Left ventricle myocardium inferior (tissue), 1 donor: ENCODE results near the gene CDR2L. TPM values are rescaled to one million over a fixed set of nuclear protein-coding genes. Genes with fewer than 3 reads are reported as not detected.

ENCODE experiments used
- DNase-seq: peaks from one replicate; pipeline ENCODE4 v3.0.0-alpha.2; 2020
- H3K27ac ChIP-seq: fragments of 200-600 bp; replicated peaks from 2 replicates; pipeline ENCODE4 v1.8.0; 2021
- H3K27me3 ChIP-seq: fragments of 200-600 bp; 2 replicates; pipeline ENCODE4 v1.8.0; 2021; ENCODE audit warnings: low read depth
- H3K36me3 ChIP-seq: fragments of 200-600 bp; 2 replicates; pipeline ENCODE4 v1.8.0; 2021
- H3K4me1 ChIP-seq: fragments of 200-600 bp; 2 replicates; pipeline ENCODE4 v1.8.0; 2021
- H3K4me3 ChIP-seq: fragments of 200-600 bp; 2 replicates; pipeline ENCODE4 v1.8.0; 2021; ENCODE audit warnings: mild to moderate bottlenecking, moderate library complexity
- H3K9me3 ChIP-seq: fragments of 200-600 bp; replicated peaks from 2 replicates; pipeline ENCODE4 v1.8.0; 2021
- intact Hi-C: fragments of 100-400 bp; cut with micrococcal nuclease; formaldehyde crosslinking; loops from one replicate; pipeline ENCODE4 v1.11.0; 2022
- total RNA-seq: library from RNA; stranded (reverse); fragmentation: NEBNext Ultra II Directional; extraction: Animal tissue kit (Norgen Biotek cat#: 25700); gene quantifications from one replicate; pipeline ENCODE4 v1.2.1, GENCODE V29; 2021
- TF ChIP-seq, protein P1 (sequence below): fragments of 200-600 bp; IDR thresholded peaks from 2 replicates; pipeline ENCODE4 v1.8.0; 2021; ENCODE audit warnings: antibody characterized with exemption, mild to moderate bottlenecking, borderline replicate concordance
- donor health status: DM: no; HTN: yes; CAD: no; lungs with severe emphysema.

The CDR2L gene
- total RNA-seq, 1 donor from 2014 or later, result 17.4 TPM

DNA sequence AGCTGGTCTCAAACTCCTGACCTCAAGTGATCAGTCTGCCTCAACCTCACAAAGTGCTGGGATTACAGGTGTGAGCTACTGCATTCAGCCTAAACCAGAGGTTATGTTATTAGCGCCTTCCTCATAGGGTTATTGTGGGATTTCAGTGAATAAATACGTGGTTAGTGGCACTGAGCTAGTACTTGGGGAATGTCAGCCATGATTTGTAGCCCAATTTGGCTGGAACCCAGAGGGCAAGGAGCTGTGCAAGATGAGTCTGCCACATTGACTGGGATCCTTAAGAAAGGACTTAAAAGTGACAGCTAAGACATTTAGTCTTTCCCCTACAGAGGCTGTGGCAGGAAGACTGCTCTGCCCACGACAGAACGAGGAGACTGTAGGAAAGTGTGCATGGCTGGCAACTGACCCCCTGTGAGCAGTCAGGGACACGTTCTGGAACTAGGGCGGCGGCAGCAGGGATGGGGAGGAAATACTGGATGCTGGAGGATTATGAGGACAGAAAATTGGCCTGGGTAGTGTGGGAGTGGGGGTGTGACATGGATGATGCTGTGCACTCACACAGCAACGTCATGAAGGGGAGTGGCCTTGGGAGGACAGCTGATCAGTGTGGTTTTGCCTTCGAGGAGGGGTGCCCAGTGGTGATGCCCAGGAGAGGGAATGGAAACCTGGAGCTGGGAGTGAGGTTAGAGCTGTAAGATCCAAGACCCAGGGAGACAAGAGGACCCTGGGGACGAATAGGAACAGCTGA, 44.7 kb downstream of the CDR2L start:
- TF ChIP-seq, protein P1, sequence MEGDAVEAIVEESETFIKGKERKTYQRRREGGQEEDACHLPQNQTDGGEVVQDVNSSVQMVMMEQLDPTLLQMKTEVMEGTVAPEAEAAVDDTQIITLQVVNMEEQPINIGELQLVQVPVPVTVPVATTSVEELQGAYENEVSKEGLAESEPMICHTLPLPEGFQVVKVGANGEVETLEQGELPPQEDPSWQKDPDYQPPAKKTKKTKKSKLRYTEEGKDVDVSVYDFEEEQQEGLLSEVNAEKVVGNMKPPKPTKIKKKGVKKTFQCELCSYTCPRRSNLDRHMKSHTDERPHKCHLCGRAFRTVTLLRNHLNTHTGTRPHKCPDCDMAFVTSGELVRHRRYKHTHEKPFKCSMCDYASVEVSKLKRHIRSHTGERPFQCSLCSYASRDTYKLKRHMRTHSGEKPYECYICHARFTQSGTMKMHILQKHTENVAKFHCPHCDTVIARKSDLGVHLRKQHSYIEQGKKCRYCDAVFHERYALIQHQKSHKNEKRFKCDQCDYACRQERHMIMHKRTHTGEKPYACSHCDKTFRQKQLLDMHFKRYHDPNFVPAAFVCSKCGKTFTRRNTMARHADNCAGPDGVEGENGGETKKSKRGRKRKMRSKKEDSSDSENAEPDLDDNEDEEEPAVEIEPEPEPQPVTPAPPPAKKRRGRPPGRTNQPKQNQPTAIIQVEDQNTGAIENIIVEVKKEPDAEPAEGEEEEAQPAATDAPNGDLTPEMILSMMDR, result no peak
- peak overlapping the region; percentile 82 for H3K4me3 ChIP-seq
- peaks cover 12% of the 10 kb centered on the region for H3K9me3 ChIP-seq
- H3K4me1 ChIP-seq, result peaks cover 51% of the 10 kb centered on the region
- H3K27me3 ChIP-seq, result no peaks in the 10 kb centered on the region
- intact Hi-C loops, result no loop called here
- DNase-seq, result peak; percentile 63
- no peaks in the 10 kb centered on the region for H3K36me3 ChIP-seq
- H3K27ac ChIP-seq, result peak overlapping the region; percentile 91

DNA sequence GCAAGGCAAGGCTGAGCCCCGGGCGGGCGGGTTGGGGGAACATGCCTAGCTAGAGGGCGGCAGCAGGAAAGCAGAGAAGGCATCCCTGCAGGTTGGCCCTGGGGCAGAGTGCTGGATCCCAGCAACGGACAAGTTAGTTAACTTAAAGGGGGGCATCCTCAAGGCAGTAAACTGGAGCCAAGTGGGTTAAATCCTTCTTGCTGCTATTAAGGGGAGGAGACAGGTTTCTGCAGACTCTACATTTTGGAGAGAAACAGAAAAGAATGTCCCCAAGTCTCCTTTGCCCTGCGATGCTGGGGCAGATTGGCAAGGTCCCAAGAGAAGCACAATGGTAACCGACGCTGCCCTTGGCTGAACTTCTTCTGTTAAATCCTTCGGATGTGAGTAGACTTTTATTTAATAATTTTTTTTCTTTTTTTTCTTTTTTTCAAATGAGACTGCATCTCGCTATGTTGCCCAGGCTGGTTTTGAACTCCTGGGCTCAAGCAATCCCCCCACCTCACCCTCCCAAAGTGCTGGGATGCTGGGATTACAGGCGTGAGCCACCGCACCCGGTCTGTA, 45.4 kb downstream of the CDR2L start:
- Histone ChIP-seq H3K4me1 (peaks cover 52% of the 10 kb centered on the region), H3K36me3 (no peaks in the 10 kb centered on the region), H3K9me3 (peaks cover 12% of the 10 kb centered on the region), H3K4me3 (peak overlapping the region; percentile 82), H3K27ac (peak overlapping the region; percentile 91), H3K27me3 (no peaks in the 10 kb centered on the region)
- TF ChIP-seq, protein P1, result no peak
- intact Hi-C loops, result no loop called here
- no peak for DNase-seq

DNA sequence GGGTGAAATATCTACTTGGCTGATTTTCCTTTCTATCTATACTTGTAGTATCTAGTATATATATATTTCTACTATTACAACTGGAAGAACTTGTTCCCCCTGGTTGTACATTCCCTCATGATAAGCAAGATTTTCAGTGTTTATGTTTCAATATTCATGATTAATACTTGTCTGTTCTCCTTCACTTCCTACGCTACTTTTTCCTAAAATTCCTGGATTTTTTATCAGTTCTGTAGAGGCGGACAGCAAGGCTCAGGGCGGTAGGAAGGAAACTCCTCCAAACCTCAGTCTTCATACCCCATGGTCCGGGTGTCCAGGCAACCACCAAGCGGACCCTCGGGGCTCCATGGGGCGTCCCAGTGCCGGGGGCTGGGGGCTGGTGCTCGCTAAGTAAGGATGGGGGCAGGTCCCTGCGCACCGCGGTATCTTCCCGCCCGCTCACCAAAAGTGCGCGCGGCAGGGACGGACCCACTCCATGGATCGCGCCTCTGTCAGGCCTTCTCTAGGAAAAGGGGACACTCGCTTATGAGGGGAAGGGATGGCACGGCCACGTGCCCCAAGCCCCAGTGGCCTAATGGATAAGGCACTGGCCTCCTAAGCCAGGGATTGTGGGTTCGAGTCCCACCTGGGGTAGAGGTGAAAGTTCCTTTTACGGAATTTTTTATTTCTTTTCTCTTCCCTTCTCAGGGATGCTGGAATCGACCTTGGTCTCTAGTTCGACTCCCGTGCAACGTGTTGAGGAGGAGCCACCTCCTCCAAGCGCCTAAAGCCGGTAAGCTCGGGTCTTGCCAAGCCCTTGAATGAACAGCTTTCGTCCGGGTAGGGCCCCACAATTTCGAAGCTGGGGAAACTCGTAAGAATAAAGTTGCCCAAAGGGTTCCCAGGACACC, 46.2 kb downstream of the CDR2L start:
- H3K27me3 ChIP-seq, result no peaks in the 10 kb centered on the region
- DNase-seq, result peak; percentile 90
- TF ChIP-seq, protein P1, result no peak
- peak overlapping the region; percentile 82 for H3K4me3 ChIP-seq
- H3K27ac ChIP-seq, result peak overlapping the region; percentile 91
- peaks cover 12% of the 10 kb centered on the region for H3K9me3 ChIP-seq
- intact Hi-C loops, result no loop called here
- H3K4me1 ChIP-seq, result peaks cover 52% of the 10 kb centered on the region
- H3K36me3 ChIP-seq, result peaks cover 7% of the 10 kb centered on the region

DNA sequence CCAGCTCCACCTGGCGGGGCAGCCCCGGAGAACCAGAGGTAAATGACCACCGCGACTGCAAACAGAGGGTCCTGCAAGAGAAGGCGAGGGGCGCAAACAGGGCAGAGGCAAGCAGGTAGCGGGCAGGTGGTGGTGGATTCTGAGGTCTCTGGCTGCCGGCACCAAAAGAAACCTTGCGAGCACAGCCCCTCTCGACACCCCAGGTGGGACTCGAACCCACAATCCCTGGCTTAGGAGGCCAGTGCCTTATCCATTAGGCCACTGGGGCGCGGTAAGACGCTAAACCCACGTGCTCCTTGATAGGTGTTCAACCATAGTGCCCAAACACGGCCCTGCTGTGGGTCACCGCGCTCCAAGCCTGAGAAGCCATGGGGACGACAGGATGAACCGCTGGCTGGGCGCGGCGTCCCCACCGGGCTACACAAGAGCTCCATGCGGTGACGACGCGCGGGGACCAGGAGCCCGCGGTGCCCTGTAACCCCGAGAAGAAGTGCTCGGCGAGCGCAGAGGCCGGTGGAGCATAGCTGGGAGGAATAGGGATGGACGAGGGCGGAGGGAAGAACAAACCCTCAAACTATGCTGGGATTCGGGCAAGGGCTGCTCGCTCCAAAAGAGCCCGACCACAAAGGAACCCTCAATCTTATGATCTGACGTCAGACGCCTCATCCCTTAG, 46.9 kb downstream of the CDR2L start:
- Histone ChIP-seq H3K27ac (peak overlapping the region; percentile 91), H3K36me3 (peaks cover 14% of the 10 kb centered on the region), H3K9me3 (peaks cover 12% of the 10 kb centered on the region), H3K4me1 (peaks cover 52% of the 10 kb centered on the region), H3K27me3 (no peaks in the 10 kb centered on the region), H3K4me3 (peak overlapping the region; percentile 82)
- TF ChIP-seq, protein P1, result no peak
- intact Hi-C loops, result no loop called here
- DNase-seq, result peak; percentile 83
